H1 (cell line): ENCODE measurements around the gene NAA25. TPM values are rescaled to one million over a fixed set of nuclear protein-coding genes. Genes with fewer than 3 reads are reported as not detected.

Source experiments
- CTCF ChIA-PET: fragments of 300-600 bp; sonication (Branson Sonifier 250); formaldehyde crosslinking; loops from one replicate; lab custom pipeline; 2021; ENCODE audit not compliant: partially characterized antibody; lab: Charles Lee
- POLR2A ChIA-PET: fragments of 300-600 bp; sonication (Branson Sonifier 250); formaldehyde crosslinking; loops from one replicate; lab custom pipeline; 2021; ENCODE audit warnings: inconsistent platforms; ENCODE audit not compliant: partially characterized antibody; lab: Charles Lee
- DNase-seq, 2 experiments: peaks; one replicate each; pipeline versions ENCODE4 v3.0.0 to v3.0.0-alpha.2; 2010 to 2022; ENCODE audit warnings: low spot score in 2 of 2, low read depth in 1 of 2, mixed read lengths in 1 of 2
- FAIRE-seq: peaks from 2 replicates; lab custom pipeline; 2011; peaks lifted over from hg19 to GRCh38; lab: Jason Lieb, UNC
- H2AFZ ChIP-seq: 2 replicates; pipeline ENCODE4 v1.8.1; 2012; ENCODE audit warnings: low read length, inconsistent platforms
- H2AK5ac ChIP-seq: 2 replicates; pipeline ENCODE4 v1.6.1; 2013; ENCODE audit warnings: low read depth, low read length
- H2BK120ac ChIP-seq: replicated peaks from 2 replicates; pipeline ENCODE3; 2013; ENCODE audit warnings: low read depth, low read length, inconsistent platforms
- H2BK12ac ChIP-seq: 2 replicates; pipeline ENCODE4 v1.6.1; 2013; ENCODE audit warnings: low read depth, low read length
- H2BK15ac ChIP-seq: 2 replicates; pipeline ENCODE4 v1.6.1; 2013; ENCODE audit warnings: low read length
- H2BK20ac ChIP-seq: 2 replicates; pipeline ENCODE4 v1.6.1; 2013; ENCODE audit warnings: low read length
- H2BK5ac ChIP-seq: 2 replicates; pipeline ENCODE4 v1.6.1; 2013; ENCODE audit warnings: low read depth, low read length
- H3K14ac ChIP-seq: 2 replicates; pipeline ENCODE4 v1.6.1; 2013; ENCODE audit warnings: inconsistent platforms; ENCODE audit not compliant: insufficient read length
- H3K18ac ChIP-seq: 2 replicates; pipeline ENCODE4 v1.6.1; 2013; ENCODE audit warnings: low read length; ENCODE audit errors: extremely low read depth
- H3K23ac ChIP-seq: 2 replicates; pipeline ENCODE4 v1.6.1; 2013; ENCODE audit warnings: inconsistent platforms; ENCODE audit not compliant: insufficient read length
- H3K23me2 ChIP-seq: 2 replicates; pipeline ENCODE4 v1.6.1; 2013; ENCODE audit warnings: low read depth, low read length
- H3K27ac ChIP-seq: 2 replicates; pipeline ENCODE4 v1.6.1; 2011; ENCODE audit warnings: low read depth, low read length, inconsistent platforms
- H3K27me3 ChIP-seq, 4 experiments: replicated peaks in 1 of 4; 1 replicate in 1 of 4; 2 replicates in 3 of 4; pipeline versions ENCODE4 v1.6.1 to v1.8.1; 2011 to 2013; ENCODE audit warnings: low read length in 3 of 4, mild to moderate bottlenecking in 3 of 4, inconsistent platforms in 2 of 4, mixed read lengths in 2 of 4, moderate library complexity in 1 of 4; ENCODE audit not compliant: control insufficient read depth in 3 of 4, insufficient read depth in 3 of 4; ENCODE audit errors: extremely low read depth in 1 of 4
- H3K36me3 ChIP-seq, 4 experiments: 2 replicates each; pipeline versions ENCODE4 v1.6.1 to v1.8.1; 2011 to 2013; ENCODE audit warnings: mild to moderate bottlenecking in 4 of 4, low read length in 3 of 4, moderate library complexity in 2 of 4, control low read depth in 1 of 4, inconsistent platforms in 1 of 4; ENCODE audit not compliant: insufficient read depth in 4 of 4, control insufficient read depth in 2 of 4
- H3K4ac ChIP-seq: replicated peaks from 2 replicates; pipeline ENCODE3; 2013; ENCODE audit warnings: low read length, low read depth, mixed read lengths, inconsistent platforms; ENCODE audit not compliant: insufficient read length
- H3K4me1 ChIP-seq, 4 experiments: replicated peaks in 1 of 4; 1 replicate in 1 of 4; 2 replicates in 3 of 4; pipeline versions ENCODE4 v1.6.1 to v1.8.1; 2011 to 2013; ENCODE audit warnings: low read length in 3 of 4, inconsistent platforms in 2 of 4, mixed read lengths in 1 of 4; ENCODE audit not compliant: insufficient read depth in 4 of 4, control insufficient read depth in 3 of 4
- H3K4me2 ChIP-seq, 2 experiments: 2 replicates each; pipeline versions ENCODE4 v1.6.1 to v1.8.1; 2011 to 2013; ENCODE audit warnings: low read depth in 2 of 2, low read length in 2 of 2, control low read depth in 1 of 2, inconsistent platforms in 1 of 2, mild to moderate bottlenecking in 1 of 2; ENCODE audit not compliant: insufficient read depth in 1 of 2
- H3K4me3 ChIP-seq, 4 experiments: fragments of 200-600, 300-600 bp in 1 of 4; sonication (generic), shearing (Covaris generic), sonication (Bioruptor Twin) in 1 of 4; 2 replicates each; pipeline versions ENCODE4 v1.5.1 to v1.8.1; 2011 to 2016; ENCODE audit warnings: low read length in 4 of 4, low read depth in 3 of 4, control low read depth in 2 of 4, inconsistent platforms in 2 of 4, mild to moderate bottlenecking in 2 of 4, mixed read lengths in 1 of 4, moderate library complexity in 1 of 4; ENCODE audit not compliant: insufficient read depth in 2 of 4; ENCODE audit errors: extremely low read depth in 1 of 4
- H3K56ac ChIP-seq: replicated peaks from 2 replicates; pipeline ENCODE3; 2013; ENCODE audit warnings: low read depth, mild to moderate bottlenecking, mixed read lengths, low read length, inconsistent platforms; ENCODE audit not compliant: insufficient read length
- H3K79me1 ChIP-seq: 2 replicates; pipeline ENCODE4 v1.6.1; 2013; ENCODE audit warnings: low read depth, low read length, control low read depth
- H3K79me2 ChIP-seq, 2 experiments: 2 replicates each; pipeline versions ENCODE4 v1.6.1 to v1.8.1; 2012 to 2013; ENCODE audit warnings: low read length in 2 of 2, mild to moderate bottlenecking in 2 of 2, inconsistent platforms in 1 of 2; ENCODE audit not compliant: insufficient read depth in 2 of 2, control insufficient read depth in 1 of 2
- H3K9ac ChIP-seq, 4 experiments: replicated peaks in 1 of 4; 1 replicate in 1 of 4; 2 replicates in 3 of 4; pipeline versions ENCODE4 v1.6.1 to v1.8.1; 2011 to 2013; ENCODE audit warnings: low read depth in 3 of 4, low read length in 3 of 4, control low read depth in 2 of 4, mild to moderate bottlenecking in 2 of 4, moderate library complexity in 2 of 4, inconsistent platforms in 1 of 4; ENCODE audit errors: extremely low read depth in 1 of 4
- H3K9me3 ChIP-seq, 2 experiments: 2 replicates each; pipeline versions ENCODE4 v1.6.1 to v1.8.1; 2012 to 2013; ENCODE audit warnings: mild to moderate bottlenecking in 2 of 2, moderate library complexity in 2 of 2, control low read depth in 1 of 2, inconsistent platforms in 1 of 2, low read depth in 1 of 2, low read length in 1 of 2, mixed read lengths in 1 of 2; ENCODE audit not compliant: insufficient read depth in 2 of 2
- H4K20me1 ChIP-seq, 2 experiments: replicated peaks in 1 of 2; 2 replicates each; pipeline versions ENCODE3 to v1.8.1; 2011 to 2013; ENCODE audit warnings: inconsistent platforms in 2 of 2, low read length in 2 of 2, mild to moderate bottlenecking in 1 of 2; ENCODE audit not compliant: insufficient read depth in 2 of 2, control insufficient read depth in 1 of 2
- H4K5ac ChIP-seq: 2 replicates; pipeline ENCODE4 v1.6.1; 2013; ENCODE audit warnings: low read length, low read depth, mixed read lengths, inconsistent platforms; ENCODE audit not compliant: insufficient read length
- H4K8ac ChIP-seq: 2 replicates; pipeline ENCODE4 v1.8.0; 2013; ENCODE audit warnings: mild to moderate bottlenecking, moderate library complexity, low read length, inconsistent platforms; ENCODE audit not compliant: insufficient read depth; ENCODE audit errors: extremely low read depth
- H4K91ac ChIP-seq: replicated peaks from 2 replicates; pipeline ENCODE3; 2013; ENCODE audit warnings: low read length, mixed read lengths, inconsistent platforms; ENCODE audit not compliant: insufficient read length
- BACH1 ChIP-seq: IDR thresholded peaks from 2 replicates; pipeline ENCODE4 v1.6.1; 2012; ENCODE audit warnings: low read length, improper control_type of control experiment
- CBX5 ChIP-seq: fragments of 300-800, 300-1000 bp; sonication (generic); IDR thresholded peaks from 2 replicates; pipeline ENCODE4 v1.7.1; 2016; ENCODE audit warnings: antibody characterized with exemption, low read length, low read depth
- CREB1 ChIP-seq: IDR thresholded peaks from 2 replicates; pipeline ENCODE4 v1.6.1; 2012; ENCODE audit warnings: inconsistent platforms
- FOSL1 ChIP-seq: IDR thresholded peaks from 2 replicates; pipeline ENCODE4 v1.6.1; 2011; ENCODE audit warnings: mild to moderate bottlenecking, low read depth, low read length, moderate library complexity; ENCODE audit not compliant: insufficient read depth
- JUND ChIP-seq: IDR thresholded peaks from 2 replicates; pipeline ENCODE4 v1.6.1; 2011; ENCODE audit warnings: mild to moderate bottlenecking, improper control_type of control experiment, low read length
- KDM4A ChIP-seq: IDR thresholded peaks from one replicate; pipeline ENCODE4 v1.7.1; 2012; ENCODE audit warnings: low read depth, mild to moderate bottlenecking, moderate library complexity, low read length, inconsistent platforms; ENCODE audit not compliant: severe bottlenecking
- NANOG ChIP-seq: IDR thresholded peaks from 2 replicates; pipeline ENCODE4 v1.6.1; 2011; ENCODE audit warnings: low read length, low read depth, mild to moderate bottlenecking, inconsistent platforms; ENCODE audit not compliant: insufficient read depth, poor library complexity, severe bottlenecking
- RBBP5 ChIP-seq: IDR thresholded peaks from 2 replicates; pipeline ENCODE4 v1.7.1; 2012; ENCODE audit warnings: low read depth, mild to moderate bottlenecking, inconsistent platforms, low read length, moderate library complexity, borderline replicate concordance
- TAF7 ChIP-seq: optimal IDR thresholded peaks from 2 replicates; pipeline ENCODE3; 2011; ENCODE audit warnings: low read depth, mild to moderate bottlenecking, inconsistent platforms, low read length, moderate library complexity, borderline replicate concordance
- YY1 ChIP-seq: IDR thresholded peaks from 2 replicates; pipeline ENCODE4 v1.6.1; 2011; ENCODE audit warnings: low read depth, mild to moderate bottlenecking, low read length
- WGBS, 2 experiments: shearing (Covaris generic) in 1 of 2; methylation state at CpG; one replicate each; pipeline versions ENCODE4 v1.1.6 to v1.1.7; 2013 to 2015; ENCODE audit warnings: low lambda C conversion rate in 2 of 2, mixed read lengths in 2 of 2, inconsistent platforms in 1 of 2, low coverage in 1 of 2, missing lambda C conversion rate in 1 of 2; ENCODE audit not compliant: insufficient replicate concordance in 2 of 2, insufficient coverage in 1 of 2, insufficient read length in 1 of 2; ENCODE audit errors: extremely low coverage in 1 of 2, missing lambda C conversion rate in 1 of 2; 5-methylcytosine and 5-hydroxymethylcytosine counted together
- polyA plus RNA-seq, 7 experiments: library from polyadenylated mRNA; depleted of rRNA in 3 of 7; stranded (reverse) in 5 of 7; unstranded in 2 of 7; fragments of >200 nt in 5 of 7; fragments of 200-250 nt in 2 of 7; gene quantifications; 1 replicate in 5 of 7; 2 replicates in 1 of 7; 4 replicates in 1 of 7; pipeline versions ENCODE4 v1.2.1 to v1.2.3, GENCODE V29; 2011 to 2013; ENCODE audit warnings: missing spikeins in 2 of 7, mixed read lengths in 2 of 7
- total RNA-seq: library from RNA; stranded (reverse); fragmentation: NEBNext Ultra II Directional; extraction: Animal tissue kit (Norgen Biotek cat#: 25700); gene quantifications from 2 replicates; pipeline ENCODE4 v1.2.1, GENCODE V29; 2021

Gene NAA25
- total and polyA plus RNA-seq, 2 of the 8 experiments (the other 6 are each of a cell fraction or from before 2014, with no cell fraction given) = 10.8 to 60.3 TPM

DNA sequence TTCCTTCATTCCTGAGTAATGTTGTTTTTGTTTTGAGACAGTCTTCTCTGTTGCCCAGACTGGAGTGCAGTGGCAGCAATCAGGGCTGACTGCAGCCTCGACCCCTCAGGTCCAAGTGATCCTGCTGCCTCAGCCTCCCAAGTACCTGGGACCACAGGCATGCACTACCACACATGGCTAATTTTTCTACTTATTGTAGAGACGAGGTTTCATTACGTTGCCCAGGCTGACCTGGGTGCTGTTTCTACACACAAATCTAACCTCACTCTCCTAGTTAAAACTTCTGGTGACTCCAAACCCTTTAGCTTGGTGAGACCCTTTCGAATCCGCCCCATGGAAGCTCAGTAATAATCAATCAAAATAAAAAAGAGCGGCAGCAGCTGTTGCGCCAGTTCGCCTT is 96.9 kb downstream of the NAA25 start:
- H4K91ac ChIP-seq = no peak overlapping the region
- H2BK120ac ChIP-seq = no peak overlapping the region
- peak overlapping the region in 3 of 4 experiments; percentile 13 to 78 (median 23); a peak in 5 of 7 replicates for H3K9ac ChIP-seq
- H3K4me2 ChIP-seq = peak overlapping the region; percentile 90 to 93
- H3K27ac ChIP-seq = no peak overlapping the region
- peaks cover 20 to 43% of the 10 kb centered on the region in 2 experiments for H3K79me2 ChIP-seq
- no peak for DNase-seq
- no peak overlapping the region for H3K18ac ChIP-seq
- ChIA-PET CTCF (interaction anchor here (0.6 to 1.2 kb wide), 4 partner anchors 10 to 606 kb away, joined by 3 to 5 read pairs (median 4); no protein-coding TSS in a partner anchor), POLR2A (interaction anchor here (0.7 to 6.1 kb wide), 8 partner anchors 9 to 499 kb away, joined by 3 to 88 read pairs (median 12); no protein-coding TSS in a partner anchor)
- H3K36me3 ChIP-seq = peaks cover 2 to 15% (median 9%) of the 10 kb centered on the region in 4 experiments; a peak in 5 of 8 replicates
- no peak overlapping the region for H2BK20ac ChIP-seq
- no peak overlapping the region for H4K8ac ChIP-seq
- no peak overlapping the region for H2BK5ac ChIP-seq
- H3K14ac ChIP-seq = no peak overlapping the region
- H3K56ac ChIP-seq = peak overlapping the region; percentile 22
- no peak overlapping the region for H3K4ac ChIP-seq
- peaks cover 8% of the 10 kb centered on the region for H3K23me2 ChIP-seq
- H3K27me3 ChIP-seq = no peaks in the 10 kb centered on the region
- H2BK12ac ChIP-seq = no peak overlapping the region
- H4K5ac ChIP-seq = no peak overlapping the region
- peaks cover 0 to 4% of the 10 kb centered on the region in 2 experiments for H4K20me1 ChIP-seq
- H3K4me3 ChIP-seq = peak overlapping the region; percentile 68 to 91 (median 82); a peak in 5 of 8 replicates
- H3K4me1 ChIP-seq = peaks cover 4 to 13% (median 5%) of the 10 kb centered on the region in 4 experiments
- peaks cover 5% of the 10 kb centered on the region for H3K79me1 ChIP-seq
- no peak overlapping the region for H2AFZ ChIP-seq
- TF ChIP-seq NANOG (no peak), KDM4A (no peak), RBBP5 (no peak), TAF7 (no peak), YY1 (no peak), CBX5 (no peak), CREB1 (no peak), FOSL1 (no peak), JUND (no peak), BACH1 (no peak)
- H2AK5ac ChIP-seq = no peak overlapping the region
- no peak for FAIRE-seq
- WGBS, 2 experiments = 92% methylated on average over 8 of the region's 8 CpGs; no CpG with 5 or more reads in 1 of the 2 experiments
- H2BK15ac ChIP-seq = no peak overlapping the region
- H3K9me3 ChIP-seq = no peaks in the 10 kb centered on the region
- H3K23ac ChIP-seq = no peak overlapping the region
